Mesendoderm (in vitro differentiated cells): ENCODE data around the gene PHYHD1.

Source experiments
- DNase-seq: peaks from one replicate; pipeline ENCODE4 v3.0.0; 2013
- H2AK5ac ChIP-seq: 2 replicates; pipeline ENCODE4 v1.6.1; 2013; ENCODE audit warnings: low read length, inconsistent platforms
- H2BK120ac ChIP-seq: 2 replicates; pipeline ENCODE4 v1.6.1; 2013; ENCODE audit warnings: low read depth, mild to moderate bottlenecking, low read length, moderate library complexity, mixed read lengths
- H2BK15ac ChIP-seq: replicated peaks from 2 replicates; pipeline ENCODE4 v1.6.1; 2013; ENCODE audit warnings: low read depth, mild to moderate bottlenecking, moderate library complexity
- H2BK5ac ChIP-seq: 2 replicates; pipeline ENCODE4 v1.6.1; 2013; ENCODE audit warnings: low read length, inconsistent platforms
- H3K18ac ChIP-seq: 2 replicates; pipeline ENCODE4 v1.6.1; 2013; ENCODE audit warnings: mild to moderate bottlenecking, low read length, mixed read lengths
- H3K23ac ChIP-seq: one replicate; pipeline ENCODE4 v1.6.1; 2013; ENCODE audit warnings: low read length
- H3K27ac ChIP-seq: 2 replicates; pipeline ENCODE4 v1.5.1; 2013; ENCODE audit warnings: low read depth, mild to moderate bottlenecking, inconsistent platforms, low read length, moderate library complexity
- H3K27me3 ChIP-seq: 2 replicates; pipeline ENCODE4 v1.6.1; 2013; ENCODE audit warnings: low read length, control low read depth, mild to moderate bottlenecking, inconsistent platforms; ENCODE audit not compliant: insufficient read depth, poor library complexity
- H3K36me3 ChIP-seq: 2 replicates; pipeline ENCODE4 v1.6.1; 2013; ENCODE audit warnings: low read length, inconsistent platforms; ENCODE audit not compliant: control insufficient read depth, insufficient read depth
- H3K4ac ChIP-seq: one replicate; pipeline ENCODE4 v1.6.1; 2013; ENCODE audit warnings: low read depth, mild to moderate bottlenecking, low read length, moderate library complexity
- H3K4me1 ChIP-seq: 2 replicates; pipeline ENCODE4 v1.6.1; 2013; ENCODE audit warnings: low read depth, low read length, inconsistent platforms; ENCODE audit not compliant: control insufficient read depth
- H3K4me2 ChIP-seq: 2 replicates; pipeline ENCODE4 v1.6.1; 2013; ENCODE audit warnings: low read length
- H3K4me3 ChIP-seq: 2 replicates; pipeline ENCODE4 v1.5.1; 2013; ENCODE audit warnings: mild to moderate bottlenecking, low read length
- H3K56ac ChIP-seq: one replicate; pipeline ENCODE4 v1.6.1; 2013; ENCODE audit warnings: low read length
- H3K79me1 ChIP-seq: 2 replicates; pipeline ENCODE4 v1.6.1; 2013; ENCODE audit warnings: low read length, inconsistent platforms
- H3K79me2 ChIP-seq: 2 replicates; pipeline ENCODE4 v1.6.1; 2013; ENCODE audit warnings: mild to moderate bottlenecking, low read length; ENCODE audit not compliant: control insufficient read depth, insufficient read depth
- H3K9ac ChIP-seq: 2 replicates; pipeline ENCODE4 v1.6.1; 2013; ENCODE audit warnings: low read length, inconsistent platforms
- H4K5ac ChIP-seq: one replicate; pipeline ENCODE4 v1.6.1; 2013; ENCODE audit warnings: low read length
- H4K8ac ChIP-seq: one replicate; pipeline ENCODE4 v1.6.1; 2013; ENCODE audit warnings: low read depth, mild to moderate bottlenecking, control low read depth, low read length, moderate library complexity
- WGBS: extraction: QIAGEN DNeasy Blood & Tissue Kit; methylation state at CpG from one replicate; pipeline ENCODE4 v1.1.7; 2013; ENCODE audit warnings: low lambda C conversion rate, missing lambda C conversion rate; ENCODE audit not compliant: insufficient coverage; ENCODE audit errors: extremely low coverage; 5-methylcytosine and 5-hydroxymethylcytosine counted together

The PHYHD1 gene

GRCh38 chr9:128928624-128929023 lies 7.8 kb downstream of the PHYHD1 start:
- Histone ChIP-seq H3K23ac (no peak overlapping the region), H2AK5ac (no peak overlapping the region), H3K4me3 (no peak overlapping the region), H2BK120ac (no peak overlapping the region), H4K5ac (no peak overlapping the region), H3K4ac (no peak overlapping the region), H2BK5ac (no peak overlapping the region), H3K4me1 (no peaks in the 10 kb centered on the region), H3K4me2 (no peak overlapping the region), H3K18ac (no peak overlapping the region), H3K36me3 (no peaks in the 10 kb centered on the region), H3K9ac (no peak overlapping the region), H3K56ac (no peak overlapping the region), H3K27me3 (no peaks in the 10 kb centered on the region), H3K79me1 (no peaks in the 10 kb centered on the region), H4K8ac (no peak overlapping the region), H3K27ac (no peak overlapping the region), H2BK15ac (no peak overlapping the region), H3K79me2 (no peaks in the 10 kb centered on the region)
- WGBS, result no CpG with 5 or more reads among the region's 2 CpGs
- DNase-seq, result no peak

DNA sequence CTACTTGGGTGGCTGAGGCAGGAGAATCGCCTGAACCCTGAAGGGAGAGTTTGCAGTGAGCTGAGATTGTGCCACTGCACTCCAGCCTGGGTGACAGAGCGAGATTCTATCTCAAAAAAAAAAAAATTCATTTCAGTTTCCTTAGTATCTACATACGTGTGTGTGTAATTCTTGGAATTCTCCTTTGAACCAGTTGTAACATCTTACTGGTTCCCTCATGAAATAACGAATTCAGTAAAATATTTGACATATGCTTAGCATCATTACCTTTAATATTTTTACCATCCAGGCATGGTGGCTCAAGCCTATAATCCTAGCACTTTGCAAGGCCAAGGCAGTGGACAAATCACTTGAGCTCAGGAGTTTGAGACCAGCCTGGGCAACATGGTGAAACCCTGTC lies 8.8 kb downstream of the PHYHD1 start:
- Histone ChIP-seq H3K23ac (no peak overlapping the region), H3K4me3 (no peak overlapping the region)

DNA sequence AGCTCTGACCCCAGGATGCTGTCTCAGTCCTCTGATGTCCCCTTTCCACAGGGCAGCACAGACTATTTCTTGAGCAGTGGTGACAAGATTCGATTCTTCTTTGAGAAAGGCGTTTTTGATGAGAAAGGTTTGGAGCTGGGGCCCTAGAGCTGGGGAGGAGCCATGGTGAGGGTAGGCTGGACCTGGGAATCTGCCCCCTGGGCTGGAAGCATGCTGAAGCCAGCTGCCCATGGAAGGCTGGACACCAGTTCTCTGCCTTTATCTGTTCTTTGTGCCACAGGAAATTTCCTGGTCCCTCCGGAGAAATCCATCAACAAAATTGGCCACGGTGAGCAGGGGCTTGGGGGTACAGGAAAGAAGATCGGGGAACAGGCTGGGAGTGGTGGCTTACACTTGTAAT lies 12.9 kb downstream of the PHYHD1 start:
- no CpG with 5 or more reads among the region's 5 CpGs for WGBS
- no peak for DNase-seq

More for the DNA sequence above, 8.8 kb downstream of the PHYHD1 start:
- Histone ChIP-seq H3K79me1 (no peaks in the 10 kb centered on the region), H4K8ac (no peak overlapping the region), H2BK5ac (no peak overlapping the region), H3K27me3 (no peaks in the 10 kb centered on the region), H3K56ac (no peak overlapping the region), H3K4me1 (no peaks in the 10 kb centered on the region), H3K4me2 (no peak overlapping the region), H3K79me2 (no peaks in the 10 kb centered on the region), H3K9ac (no peak overlapping the region), H3K18ac (no peak overlapping the region), H4K5ac (no peak overlapping the region), H2AK5ac (no peak overlapping the region), H3K36me3 (no peaks in the 10 kb centered on the region), H3K4ac (no peak overlapping the region), H2BK15ac (no peak overlapping the region), H2BK120ac (no peak overlapping the region), H3K27ac (no peak overlapping the region)
- DNase-seq, result no peak
- no CpG with 5 or more reads among the region's 4 CpGs for WGBS

DNA sequence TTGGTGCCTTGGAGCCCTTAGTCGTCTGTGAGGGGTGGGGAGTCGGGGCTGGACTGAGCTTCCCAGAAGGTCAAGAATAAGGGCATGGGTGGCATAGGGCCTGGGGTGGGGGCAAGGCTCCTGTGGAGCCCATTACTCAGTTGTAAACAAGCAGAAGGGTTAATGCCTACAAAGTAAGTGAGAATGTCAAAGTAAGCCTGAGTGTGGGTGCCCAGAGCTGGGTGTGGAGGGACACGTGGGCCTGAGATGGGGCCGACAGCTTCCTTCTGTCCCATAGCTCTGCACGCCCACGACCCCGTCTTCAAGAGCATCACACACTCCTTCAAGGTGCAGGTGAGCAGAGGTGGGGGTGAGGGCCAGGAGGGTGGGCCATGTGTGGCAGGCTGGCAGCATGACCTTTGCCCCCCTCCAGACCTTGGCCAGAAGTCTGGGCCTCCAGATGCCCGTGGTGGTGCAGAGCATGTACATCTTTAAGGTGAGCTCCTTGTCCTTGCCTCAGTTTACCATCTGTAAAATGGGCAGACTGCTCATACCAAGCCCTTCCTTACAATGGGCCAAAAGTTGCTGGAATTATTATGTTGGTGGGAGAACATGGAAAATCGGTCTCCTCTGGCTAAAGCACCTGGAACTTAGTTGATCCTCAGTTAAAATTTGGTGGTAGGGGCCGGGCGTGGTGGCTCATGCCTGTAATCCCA lies 15.5 kb downstream of the PHYHD1 start:
- Histone ChIP-seq H4K5ac (no peak overlapping the region), H3K36me3 (no peaks in the 10 kb centered on the region), H3K79me2 (no peaks in the 10 kb centered on the region), H3K4me3 (no peak overlapping the region), H3K4me2 (no peak overlapping the region), H2BK15ac (no peak overlapping the region), H3K79me1 (no peaks in the 10 kb centered on the region), H3K4ac (no peak overlapping the region), H3K27ac (no peak overlapping the region), H2BK5ac (no peak overlapping the region), H3K9ac (no peak overlapping the region), H3K56ac (no peak overlapping the region), H3K23ac (no peak overlapping the region), H2BK120ac (no peak overlapping the region), H4K8ac (no peak overlapping the region), H3K27me3 (no peaks in the 10 kb centered on the region), H3K18ac (no peak overlapping the region), H3K4me1 (no peaks in the 10 kb centered on the region), H2AK5ac (no peak overlapping the region)
- no CpG with 5 or more reads among the region's 11 CpGs for WGBS
- no peak for DNase-seq

More for the DNA sequence above, 12.9 kb downstream of the PHYHD1 start:
- Histone ChIP-seq H3K79me2 (no peaks in the 10 kb centered on the region), H3K23ac (no peak overlapping the region), H3K56ac (no peak overlapping the region), H3K4ac (no peak overlapping the region), H3K9ac (no peak overlapping the region), H4K5ac (no peak overlapping the region), H2AK5ac (no peak overlapping the region), H3K79me1 (no peaks in the 10 kb centered on the region), H3K27ac (no peak overlapping the region), H2BK15ac (no peak overlapping the region), H3K4me1 (no peaks in the 10 kb centered on the region), H2BK120ac (no peak overlapping the region), H2BK5ac (no peak overlapping the region), H3K4me2 (no peak overlapping the region), H4K8ac (no peak overlapping the region), H3K27me3 (no peaks in the 10 kb centered on the region), H3K18ac (no peak overlapping the region), H3K36me3 (no peaks in the 10 kb centered on the region), H3K4me3 (no peak overlapping the region)

- no peaks in the 10 kb centered on the region for H3K36me3 ChIP-seq
- no peaks in the 10 kb centered on the region for H3K4me1 ChIP-seq
- H2BK5ac ChIP-seq, result no peak overlapping the region
- no peak overlapping the region for H3K56ac ChIP-seq
- H3K18ac ChIP-seq, result no peak overlapping the region
- WGBS, result no CpG with 5 or more reads among the region's 9 CpGs
- H3K79me1 ChIP-seq, result no peaks in the 10 kb centered on the region
- no peak overlapping the region for H3K4me3 ChIP-seq
- H3K27me3 ChIP-seq, result no peaks in the 10 kb centered on the region
- no peak for DNase-seq
- no peak overlapping the region for H3K4me2 ChIP-seq
- H3K4ac ChIP-seq, result no peak overlapping the region
- H3K9ac ChIP-seq, result no peak overlapping the region
- no peak overlapping the region for H2BK15ac ChIP-seq
- no peak overlapping the region for H4K5ac ChIP-seq
- H3K27ac ChIP-seq, result no peak overlapping the region
- no peaks in the 10 kb centered on the region for H3K79me2 ChIP-seq
- H4K8ac ChIP-seq, result no peak overlapping the region
- H2BK120ac ChIP-seq, result no peak overlapping the region
- H2AK5ac ChIP-seq, result no peak overlapping the region
- H3K23ac ChIP-seq, result no peak overlapping the region
These were observed 16.8 kb downstream of the PHYHD1 start for GRCh38 chr9:128937310-128938165.
